Astrocyte (in vitro differentiated cells and primary cell): ENCODE data around the gene P2RY12. TPM values are rescaled to one million over a fixed set of nuclear protein-coding genes. Genes with fewer than 3 reads are reported as not detected.

Experiments used
- DNase-seq: peaks from one replicate; pipeline ENCODE4 v3.0.0-alpha.2; 2010; ENCODE audit warnings: low read depth
- FAIRE-seq: peaks from 2 replicates; lab custom pipeline; 2011; peaks lifted over from hg19 to GRCh38; lab: Jason Lieb, UNC
- H2AFZ ChIP-seq: 2 replicates; pipeline ENCODE4 v1.6.0; 2012; ENCODE audit warnings: low read depth, low read length, inconsistent platforms
- H3K27ac ChIP-seq: 2 replicates; pipeline ENCODE4 v1.5.1; 2011; ENCODE audit warnings: low read depth, low read length, inconsistent platforms
- H3K27me3 ChIP-seq: 2 replicates; pipeline ENCODE4 v1.6.0; 2011; ENCODE audit warnings: low read length, inconsistent platforms; ENCODE audit not compliant: insufficient read depth
- H3K36me3 ChIP-seq: 2 replicates; pipeline ENCODE4 v1.5.1; 2011; ENCODE audit warnings: low read length, inconsistent platforms; ENCODE audit not compliant: insufficient read depth
- H3K4me1 ChIP-seq: 2 replicates; pipeline ENCODE4 v1.5.1; 2011; ENCODE audit warnings: low read length, inconsistent platforms; ENCODE audit not compliant: insufficient read depth
- H3K4me2 ChIP-seq: 2 replicates; pipeline ENCODE4 v1.6.0; 2012; ENCODE audit warnings: low read length, inconsistent platforms
- H3K4me3 ChIP-seq: 2 replicates; pipeline ENCODE4 v1.5.1; 2011; ENCODE audit warnings: low read depth, mild to moderate bottlenecking, low read length, inconsistent platforms; ENCODE audit not compliant: insufficient read depth
- H3K79me2 ChIP-seq: 2 replicates; pipeline ENCODE4 v1.6.0; 2012; ENCODE audit warnings: mild to moderate bottlenecking, low read length, inconsistent platforms; ENCODE audit not compliant: insufficient read depth
- H3K9ac ChIP-seq: 2 replicates; pipeline ENCODE4 v1.6.0; 2012; ENCODE audit warnings: mild to moderate bottlenecking, low read length, inconsistent platforms
- H3K9me3 ChIP-seq: 2 replicates; pipeline ENCODE4 v1.5.1; 2012; ENCODE audit warnings: low read depth, mild to moderate bottlenecking, low read length, inconsistent platforms; ENCODE audit not compliant: insufficient read depth
- H4K20me1 ChIP-seq: 2 replicates; pipeline ENCODE4 v1.6.0; 2012; ENCODE audit warnings: low read length, inconsistent platforms; ENCODE audit not compliant: insufficient read depth
- H3K27ac Mint-ChIP-seq: one replicate; pipeline ENCODE4 v1.8.0; 2021; ENCODE audit warnings: mild to moderate bottlenecking, mixed read lengths; ENCODE audit not compliant: unreplicated experiment
- H3K27me3 Mint-ChIP-seq: one replicate; pipeline ENCODE4 v1.8.0; 2021; ENCODE audit warnings: low read depth, mixed read lengths; ENCODE audit not compliant: unreplicated experiment
- H3K36me3 Mint-ChIP-seq: one replicate; pipeline ENCODE4 v1.8.0; 2021; ENCODE audit warnings: low read depth, mixed read lengths; ENCODE audit not compliant: unreplicated experiment
- H3K4me1 Mint-ChIP-seq: one replicate; pipeline ENCODE4 v1.8.0; 2021; ENCODE audit warnings: low read depth, mixed read lengths; ENCODE audit not compliant: unreplicated experiment
- H3K4me3 Mint-ChIP-seq: one replicate; pipeline ENCODE4 v1.8.0; 2021; ENCODE audit warnings: mild to moderate bottlenecking, moderate library complexity, mixed read lengths; ENCODE audit not compliant: unreplicated experiment
- H3K9me3 Mint-ChIP-seq: one replicate; pipeline ENCODE4 v1.8.0; 2021; ENCODE audit warnings: mild to moderate bottlenecking, mixed read lengths; ENCODE audit not compliant: unreplicated experiment
- CTCF ChIP-seq: IDR thresholded peaks from 2 replicates; pipeline ENCODE4 v1.5.1; 2011; ENCODE audit warnings: low read depth, mild to moderate bottlenecking, inconsistent platforms, low read length, moderate library complexity; ENCODE audit not compliant: insufficient read depth
- EZH2 ChIP-seq: IDR thresholded peaks from 2 replicates; pipeline ENCODE4 v1.6.1; 2012; ENCODE audit warnings: mild to moderate bottlenecking, low read length, inconsistent platforms; ENCODE audit not compliant: insufficient read depth
- total RNA-seq: library from RNA; stranded (reverse); gene quantifications from 2 replicates; pipeline ENCODE4 v1.2.1, GENCODE V29; 2021

P2RY12 gene
- total RNA-seq, 1 donor from 2014 or later = not detected

GRCh38 chr3:151345859-151346258 is 38.7 kb downstream of the P2RY12 start:
- H3K4me3 ChIP-seq = no peak overlapping the region

GRCh38 chr3:151331696-151332095 is 52.9 kb downstream of the P2RY12 start:
- no peak for FAIRE-seq
- Histone ChIP-seq H3K79me2 (no peaks in the 10 kb centered on the region), H3K27ac (no peak overlapping the region), H3K36me3 (no peaks in the 10 kb centered on the region), H2AFZ (no peak overlapping the region), H3K4me3 (no peak overlapping the region), H3K9ac (no peak overlapping the region), H4K20me1 (no peaks in the 10 kb centered on the region), H3K4me1 (no peaks in the 10 kb centered on the region), H3K4me2 (no peak overlapping the region), H3K9me3 (no peaks in the 10 kb centered on the region), H3K27me3 (no peaks in the 10 kb centered on the region)
- no peak for TF ChIP-seq EZH2
- no peak for TF ChIP-seq CTCF
- Mint-ChIP-seq H3K27me3 (no peaks in the 10 kb centered on the region), H3K4me3 (no peak overlapping the region), H3K36me3 (no peaks in the 10 kb centered on the region), H3K4me1 (no peaks in the 10 kb centered on the region), H3K27ac (no peak overlapping the region), H3K9me3 (no peaks in the 10 kb centered on the region)
- DNase-seq = no peak

More at GRCh38 chr3:151345859-151346258, 38.7 kb downstream of the P2RY12 start:
- H3K9me3 Mint-ChIP-seq = no peaks in the 10 kb centered on the region
- Histone ChIP-seq H3K27me3 (no peaks in the 10 kb centered on the region), H3K9me3 (no peaks in the 10 kb centered on the region), H3K4me2 (peak overlapping the region; percentile 67), H2AFZ (no peak overlapping the region), H3K79me2 (no peaks in the 10 kb centered on the region), H3K9ac (no peak overlapping the region), H3K4me1 (no peaks in the 10 kb centered on the region), H4K20me1 (no peaks in the 10 kb centered on the region), H3K27ac (no peak overlapping the region), H3K36me3 (no peaks in the 10 kb centered on the region)
- H3K27me3 Mint-ChIP-seq = no peaks in the 10 kb centered on the region
- H3K27ac Mint-ChIP-seq = no peak overlapping the region
- peak; percentile 68 for DNase-seq
- H3K4me1 Mint-ChIP-seq = peaks cover 23% of the 10 kb centered on the region
- H3K36me3 Mint-ChIP-seq = no peaks in the 10 kb centered on the region
- TF ChIP-seq CTCF = no peak
- TF ChIP-seq EZH2 = no peak
- FAIRE-seq = peak; percentile 56
- H3K4me3 Mint-ChIP-seq = no peak overlapping the region

GRCh38 chr3:151330899-151331298 is 53.7 kb downstream of the P2RY12 start:
- no peaks in the 10 kb centered on the region for H4K20me1 ChIP-seq

More at GRCh38 chr3:151330899-151331298, 53.7 kb downstream of the P2RY12 start:
- Histone ChIP-seq H3K9me3 (no peaks in the 10 kb centered on the region), H3K4me1 (no peaks in the 10 kb centered on the region), H3K4me2 (no peak overlapping the region), H2AFZ (no peak overlapping the region), H3K36me3 (no peaks in the 10 kb centered on the region), H3K79me2 (no peaks in the 10 kb centered on the region), H3K4me3 (no peak overlapping the region), H3K9ac (no peak overlapping the region), H3K27me3 (no peaks in the 10 kb centered on the region), H3K27ac (no peak overlapping the region)
- FAIRE-seq (no peak), DNase-seq (no peak)
- no peak overlapping the region for H3K27ac Mint-ChIP-seq
- H3K27me3 Mint-ChIP-seq = no peaks in the 10 kb centered on the region
- H3K36me3 Mint-ChIP-seq = no peaks in the 10 kb centered on the region
- H3K4me3 Mint-ChIP-seq = no peak overlapping the region
- H3K9me3 Mint-ChIP-seq = no peaks in the 10 kb centered on the region
- TF ChIP-seq CTCF = no peak
- no peak for TF ChIP-seq EZH2
- H3K4me1 Mint-ChIP-seq = no peaks in the 10 kb centered on the region
